Activated naive CD8-positive, alpha-beta T cell treated with anti-CD3 and anti-CD28 coated beads, Interleukin-2, amount 50 U/mL, for 16 hours (primary cell): ENCODE measurements around the gene TMEM11.

Experiments used
- DNase-seq: peaks from one replicate; pipeline ENCODE4 v3.0.0-alpha.2; 2020; ENCODE audit warnings: low read depth, low spot score

TMEM11 gene

GRCh38 chr17:21214015-21214776 is at the start of gene TMEM11:
Gene TMEM11 (minus strand): TSS chr17:21214161. CDS start chr17:21214152, 9 bp downstream.
- peak; percentile 86 for DNase-seq

- no peak for DNase-seq
Observed at GRCh38 chr17:21263376-21263775, 49.4 kb upstream of the TMEM11 start.

GRCh38 chr17:21262259-21262993 is 48.5 kb upstream of the TMEM11 start:
- no peak for DNase-seq

- no peak for DNase-seq
Observed at GRCh38 chr17:21258593-21258992, 44.6 kb upstream of the TMEM11 start.

- DNase-seq = no peak
Observed at GRCh38 chr17:21253646-21254441, 39.9 kb upstream of the TMEM11 start.

- DNase-seq = peak; percentile 25
Observed at GRCh38 chr17:21252796-21253645, 39.1 kb upstream of the TMEM11 start, which contains the start of gene NATD1. Gene NATD1 (minus strand): TSS chr17:21253410. CDS start chr17:21253264, 146 bp downstream.

- no peak for DNase-seq
Observed at GRCh38 chr17:21252289-21252795, 38.4 kb upstream of the TMEM11 start.

GRCh38 chr17:21251337-21252010 is 37.5 kb upstream of the TMEM11 start:
- no peak for DNase-seq

GRCh38 chr17:21250854-21251253 is 36.9 kb upstream of the TMEM11 start:
- DNase-seq = no peak

GRCh38 chr17:21249920-21250703 is 36.2 kb upstream of the TMEM11 start:
- no peak for DNase-seq

GRCh38 chr17:21249086-21249795 is 35.3 kb upstream of the TMEM11 start:
- no peak for DNase-seq

- no peak for DNase-seq
Observed at GRCh38 chr17:21248500-21248899, 34.5 kb upstream of the TMEM11 start.

- DNase-seq = no peak
Observed at GRCh38 chr17:21247552-21248258, 33.7 kb upstream of the TMEM11 start.

- DNase-seq = no peak
Observed at GRCh38 chr17:21246698-21247097, 32.7 kb upstream of the TMEM11 start.

- no peak for DNase-seq
Observed at GRCh38 chr17:21245639-21246084, 31.7 kb upstream of the TMEM11 start.

GRCh38 chr17:21243516-21244303 is 29.7 kb upstream of the TMEM11 start:
- no peak for DNase-seq

GRCh38 chr17:21242780-21243515 is 29.0 kb upstream of the TMEM11 start:
- DNase-seq = no peak
